ENCODE results near the gene CCDC196.

- TF ChIP-seq CTCF (conservative IDR thresholded peaks at IDR 0.05; ENCODE audit: low read length) (no peak), EZH2phosphoT487 (IDR thresholded peaks at IDR 0.05; ENCODE audit: borderline replicate concordance, low read depth, low read length) (no peak)
Measured at GRCh38 chr14:66501592-66501991, 15.4 kb downstream of the CCDC196 start.
